Measurements from ENCODE around the gene LENG8. TPM values are rescaled to one million over a fixed set of nuclear protein-coding genes. Genes with fewer than 3 reads are reported as not detected.

LENG8 gene
- total and polyA plus RNA-seq, 10 of the 15 experiments (the other 5 are each of a cell fraction or from before 2014, with no cell fraction given), result 2.3 to 145 (median 34.4) TPM

DNA sequence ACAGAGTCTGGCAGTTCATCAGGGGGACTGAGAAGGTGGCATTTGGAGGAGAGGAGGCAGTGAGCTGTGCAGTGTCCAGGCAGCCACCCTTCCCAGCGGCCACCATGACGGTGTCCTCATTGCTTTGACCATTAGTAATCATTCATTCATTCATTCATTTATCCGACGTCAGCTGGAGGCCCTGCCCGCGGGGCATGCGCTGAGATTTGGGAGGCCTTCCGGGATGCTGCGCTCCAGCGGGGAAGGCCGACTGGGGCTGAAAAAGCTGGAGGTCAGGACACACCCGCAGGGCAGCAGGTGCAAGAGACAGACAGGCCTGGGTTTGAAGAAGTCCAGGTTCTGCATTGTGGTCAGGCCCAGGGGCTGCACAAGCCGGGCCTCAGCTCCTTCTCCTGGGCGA is 24.8 kb upstream of the LENG8 start:
- Histone ChIP-seq H3K4me1 (ENCODE audit: control insufficient read depth, insufficient read depth, low read length) (no peaks in the 10 kb centered on the region), H3K4me3 (no peak overlapping the region), H3K79me2 (ENCODE audit: control insufficient read depth, insufficient read depth, low read length) (no peaks in the 10 kb centered on the region), H3K4me2 (ENCODE audit: control insufficient read depth, insufficient read depth) (no peak overlapping the region), H3K27ac (ENCODE audit: control insufficient read depth, insufficient read depth) (no peak overlapping the region), H3K36me3 (ENCODE audit: control insufficient read depth in 2 of 2, insufficient read depth in 2 of 2, low read length in 1 of 2) (no peaks in the 10 kb centered on the region), H4K20me1 (ENCODE audit: control insufficient read depth, insufficient read depth) (no peaks in the 10 kb centered on the region), H3K27me3 (replicated peaks in 1 of 2; ENCODE audit: control insufficient read depth in 2 of 2, insufficient read depth in 2 of 2, low read length in 1 of 2) (no peaks in the 10 kb centered on the region; a peak in 1 of 4 replicates), H2AFZ (ENCODE audit: control insufficient read depth, low read depth, low read length) (no peak overlapping the region), H3K9me3 (replicated peaks; ENCODE audit: control insufficient read depth, insufficient read depth, low read length) (no peaks in the 10 kb centered on the region), H3K9ac (ENCODE audit: control insufficient read depth, insufficient read depth, low read length) (no peak overlapping the region)
- 64% methylated on average over 14 of the region's 14 CpGs for WGBS (ENCODE audit: insufficient coverage, insufficient replicate concordance, low lambda C conversion rate, missing lambda C conversion rate)
- in situ Hi-C loops (cut with MboI), result no loop called here
- FAIRE-seq (no peak), ATAC-seq (no peak), DNase-seq (ENCODE audit: low read depth, low spot score) (no peak)
- no TSS peak for BruUV-seq (replicated peaks)
- ChIA-PET RAD21 (ENCODE audit: unreplicated experiment) (no interaction called here), POLR2A (no interaction called here), CTCF (no interaction called here), SMC1A (ENCODE audit: uncharacterized antibody, unreplicated experiment) (no interaction called here)
- intact Hi-C loops (cut with micrococcal nuclease; ENCODE audit: unreplicated experiment), result no loop called here
- TF ChIP-seq KDM1A (IDR thresholded peaks at IDR 0.05; ENCODE audit: borderline replicate concordance), result no peak

DNA sequence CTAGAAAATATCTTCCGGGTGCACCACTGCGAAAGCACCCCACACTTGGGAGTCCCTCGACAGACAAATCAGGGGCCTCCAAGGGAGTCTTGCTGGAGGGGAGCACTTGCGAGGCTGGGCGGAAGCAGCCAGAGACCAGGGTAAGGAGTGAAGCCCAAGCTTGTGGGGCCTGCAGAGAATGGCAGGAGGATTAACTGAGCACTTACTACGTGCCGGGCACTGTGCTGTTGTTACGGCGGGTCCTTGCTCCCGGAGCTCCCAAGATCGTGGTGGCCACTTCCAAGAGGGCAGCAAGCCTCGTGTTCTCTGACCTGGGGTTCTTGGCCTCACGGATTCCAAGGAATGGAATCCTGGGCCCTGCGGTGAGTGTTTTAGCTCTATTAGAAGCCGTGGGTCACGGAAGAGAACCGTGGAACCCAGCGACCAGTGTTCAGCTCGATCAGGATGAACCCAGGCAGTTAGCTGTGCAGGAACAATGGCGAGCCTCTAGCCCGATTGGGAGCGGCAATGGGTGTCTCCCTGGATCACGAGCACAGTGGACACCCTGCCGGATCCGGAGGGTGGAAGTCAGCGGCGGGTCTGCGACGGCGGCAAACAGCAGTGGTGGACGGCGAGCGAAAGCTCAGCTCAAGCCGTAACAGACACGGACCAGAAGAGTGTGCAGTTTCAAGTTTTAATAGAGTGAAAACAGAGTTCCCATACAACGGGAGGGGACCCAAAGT is 24.2 kb upstream of the LENG8 start:
- no peak for FAIRE-seq
- SMC1A ChIA-PET (ENCODE audit: uncharacterized antibody, unreplicated experiment), result no interaction called here
- BruUV-seq (replicated peaks), result no TSS peak
- no peaks in the 10 kb centered on the region for H3K9me3 ChIP-seq (replicated peaks; ENCODE audit: control insufficient read depth, insufficient read depth, low read length)
- in situ Hi-C loops (cut with MboI), result no loop called here
- POLR2A ChIA-PET, result no interaction called here
- H3K27me3 ChIP-seq (replicated peaks in 1 of 2; ENCODE audit: control insufficient read depth in 2 of 2, insufficient read depth in 2 of 2, low read length in 1 of 2), result no peaks in the 10 kb centered on the region; a peak in 1 of 4 replicates
- no peaks in the 10 kb centered on the region for H3K79me2 ChIP-seq (ENCODE audit: control insufficient read depth, insufficient read depth, low read length)
- no peaks in the 10 kb centered on the region for H4K20me1 ChIP-seq (ENCODE audit: control insufficient read depth, insufficient read depth)
- CTCF ChIA-PET, result no interaction called here
- no peak overlapping the region for H3K27ac ChIP-seq (ENCODE audit: control insufficient read depth, insufficient read depth)
- H3K4me1 ChIP-seq (ENCODE audit: control insufficient read depth, insufficient read depth, low read length), result no peaks in the 10 kb centered on the region
- intact Hi-C loops (cut with micrococcal nuclease; ENCODE audit: unreplicated experiment), result no loop called here
- H3K4me3 ChIP-seq, result no peak overlapping the region
- RAD21 ChIA-PET (ENCODE audit: unreplicated experiment), result no interaction called here
- no peak for ATAC-seq
- DNase-seq (ENCODE audit: low read depth, low spot score), result no peak
- 72% methylated on average over 36 of the region's 36 CpGs for WGBS (ENCODE audit: insufficient coverage, insufficient replicate concordance, low lambda C conversion rate, missing lambda C conversion rate)
- no peak overlapping the region for H3K4me2 ChIP-seq (ENCODE audit: control insufficient read depth, insufficient read depth)
- H3K9ac ChIP-seq (ENCODE audit: control insufficient read depth, insufficient read depth, low read length), result no peak overlapping the region
- H2AFZ ChIP-seq (ENCODE audit: control insufficient read depth, low read depth, low read length), result no peak overlapping the region
- no peaks in the 10 kb centered on the region for H3K36me3 ChIP-seq (ENCODE audit: control insufficient read depth in 2 of 2, insufficient read depth in 2 of 2, low read length in 1 of 2)
- no peak for TF ChIP-seq YY1 (IDR thresholded peaks at IDR 0.05; ENCODE audit: low read depth, low read length)
- no peak for TF ChIP-seq MYC (IDR thresholded peaks at IDR 0.05; ENCODE audit: insufficient read depth, insufficient read length, insufficient replicate concordance, low read length, severe bottlenecking)
- no peak for TF ChIP-seq GATAD2B (conservative IDR thresholded peaks at IDR 0.05; ENCODE audit: low read depth)
- TF ChIP-seq, protein P1, sequence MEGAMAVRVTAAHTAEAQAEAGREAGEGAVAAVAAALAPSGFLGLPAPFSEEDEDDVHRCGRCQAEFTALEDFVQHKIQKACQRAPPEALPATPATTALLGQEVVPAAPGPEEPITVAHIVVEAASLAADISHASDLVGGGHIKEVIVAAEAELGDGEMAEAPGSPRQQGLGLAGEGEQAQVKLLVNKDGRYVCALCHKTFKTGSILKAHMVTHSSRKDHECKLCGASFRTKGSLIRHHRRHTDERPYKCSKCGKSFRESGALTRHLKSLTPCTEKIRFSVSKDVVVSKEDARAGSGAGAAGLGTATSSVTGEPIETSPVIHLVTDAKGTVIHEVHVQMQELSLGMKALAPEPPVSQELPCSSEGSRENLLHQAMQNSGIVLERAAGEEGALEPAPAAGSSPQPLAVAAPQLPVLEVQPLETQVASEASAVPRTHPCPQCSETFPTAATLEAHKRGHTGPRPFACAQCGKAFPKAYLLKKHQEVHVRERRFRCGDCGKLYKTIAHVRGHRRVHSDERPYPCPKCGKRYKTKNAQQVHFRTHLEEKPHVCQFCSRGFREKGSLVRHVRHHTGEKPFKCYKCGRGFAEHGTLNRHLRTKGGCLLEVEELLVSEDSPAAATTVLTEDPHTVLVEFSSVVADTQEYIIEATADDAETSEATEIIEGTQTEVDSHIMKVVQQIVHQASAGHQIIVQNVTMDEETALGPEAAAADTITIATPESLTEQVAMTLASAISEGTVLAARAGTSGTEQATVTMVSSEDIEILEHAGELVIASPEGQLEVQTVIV (IDR thresholded peaks at IDR 0.05; ENCODE audit: borderline replicate concordance, partially characterized antibody), result no peak
- TF ChIP-seq, protein P2, sequence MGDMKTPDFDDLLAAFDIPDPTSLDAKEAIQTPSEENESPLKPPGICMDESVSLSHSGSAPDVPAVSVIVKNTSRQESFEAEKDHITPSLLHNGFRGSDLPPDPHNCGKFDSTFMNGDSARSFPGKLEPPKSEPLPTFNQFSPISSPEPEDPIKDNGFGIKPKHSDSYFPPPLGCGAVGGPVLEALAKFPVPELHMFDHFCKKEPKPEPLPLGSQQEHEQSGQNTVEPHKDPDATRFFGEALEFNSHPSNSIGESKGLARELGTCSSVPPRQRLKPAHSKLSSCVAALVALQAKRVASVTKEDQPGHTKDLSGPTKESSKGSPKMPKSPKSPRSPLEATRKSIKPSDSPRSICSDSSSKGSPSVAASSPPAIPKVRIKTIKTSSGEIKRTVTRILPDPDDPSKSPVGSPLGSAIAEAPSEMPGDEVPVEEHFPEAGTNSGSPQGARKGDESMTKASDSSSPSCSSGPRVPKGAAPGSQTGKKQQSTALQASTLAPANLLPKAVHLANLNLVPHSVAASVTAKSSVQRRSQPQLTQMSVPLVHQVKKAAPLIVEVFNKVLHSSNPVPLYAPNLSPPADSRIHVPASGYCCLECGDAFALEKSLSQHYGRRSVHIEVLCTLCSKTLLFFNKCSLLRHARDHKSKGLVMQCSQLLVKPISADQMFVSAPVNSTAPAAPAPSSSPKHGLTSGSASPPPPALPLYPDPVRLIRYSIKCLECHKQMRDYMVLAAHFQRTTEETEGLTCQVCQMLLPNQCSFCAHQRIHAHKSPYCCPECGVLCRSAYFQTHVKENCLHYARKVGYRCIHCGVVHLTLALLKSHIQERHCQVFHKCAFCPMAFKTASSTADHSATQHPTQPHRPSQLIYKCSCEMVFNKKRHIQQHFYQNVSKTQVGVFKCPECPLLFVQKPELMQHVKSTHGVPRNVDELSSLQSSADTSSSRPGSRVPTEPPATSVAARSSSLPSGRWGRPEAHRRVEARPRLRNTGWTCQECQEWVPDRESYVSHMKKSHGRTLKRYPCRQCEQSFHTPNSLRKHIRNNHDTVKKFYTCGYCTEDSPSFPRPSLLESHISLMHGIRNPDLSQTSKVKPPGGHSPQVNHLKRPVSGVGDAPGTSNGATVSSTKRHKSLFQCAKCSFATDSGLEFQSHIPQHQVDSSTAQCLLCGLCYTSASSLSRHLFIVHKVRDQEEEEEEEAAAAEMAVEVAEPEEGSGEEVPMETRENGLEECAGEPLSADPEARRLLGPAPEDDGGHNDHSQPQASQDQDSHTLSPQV (IDR thresholded peaks at IDR 0.05), result no peak
- TF ChIP-seq CHD4 (IDR thresholded peaks at IDR 0.05), result no peak
- no peak for TF ChIP-seq SREBF1 (IDR thresholded peaks at IDR 0.05; ENCODE audit: low read length)
- TF ChIP-seq MTA2 (IDR thresholded peaks at IDR 0.05; ENCODE audit: low read depth), result no peak

All from GM12878 (cell line).